Smooth muscle cell (in vitro differentiated cells): ENCODE data around the gene CBFB. TPM values are rescaled to one million over a fixed set of nuclear protein-coding genes. Genes with fewer than 3 reads are reported as not detected.

Source experiments
- DNase-seq: peaks from one replicate; lab custom pipeline; 2025; ENCODE audit not compliant: unreplicated experiment; lab: John Stamatoyannopoulos, UW
- H2AFZ ChIP-seq: fragments of 200-600 bp; sonication (generic); 2 replicates; pipeline ENCODE4 v1.6.0; 2016; ENCODE audit warnings: antibody characterized with exemption, low read depth, mild to moderate bottlenecking
- H3F3A ChIP-seq: fragments of 200-600 bp; sonication (generic); 2 replicates; pipeline ENCODE4 v1.6.0; 2017; ENCODE audit warnings: antibody characterized with exemption, low read depth
- H3K27ac ChIP-seq: fragments of 200-600 bp; sonication (generic); 2 replicates; pipeline ENCODE4 v1.5.1; 2016; ENCODE audit warnings: low read depth, mild to moderate bottlenecking
- H3K27me3 ChIP-seq: fragments of 200-600 bp; sonication (generic); 2 replicates; pipeline ENCODE4 v1.6.1; 2016; ENCODE audit warnings: low read depth, mild to moderate bottlenecking
- H3K36me3 ChIP-seq: fragments of 200-600 bp; sonication (generic); 2 replicates; pipeline ENCODE4 v1.5.1; 2016; ENCODE audit warnings: low read depth
- H3K4me1 ChIP-seq: fragments of 200-600 bp; sonication (generic); 2 replicates; pipeline ENCODE4 v1.5.1; 2016; ENCODE audit warnings: low read depth
- H3K4me2 ChIP-seq: fragments of 200-600 bp; sonication (generic); 2 replicates; pipeline ENCODE4 v1.6.0; 2016; ENCODE audit warnings: mild to moderate bottlenecking
- H3K4me3 ChIP-seq: fragments of 200-600 bp; sonication (generic); 2 replicates; pipeline ENCODE4 v1.5.1; 2016; ENCODE audit warnings: mild to moderate bottlenecking
- H3K79me2 ChIP-seq: fragments of 200-600 bp; sonication (generic); 2 replicates; pipeline ENCODE4 v1.6.0; 2016; ENCODE audit warnings: low read depth, mild to moderate bottlenecking
- H3K9ac ChIP-seq: fragments of 200-600 bp; sonication (generic); 2 replicates; pipeline ENCODE4 v1.6.0; 2016; ENCODE audit warnings: low read depth
- H3K9me3 ChIP-seq: fragments of 200-600 bp; sonication (generic); replicated peaks from 2 replicates; pipeline ENCODE4 v1.5.1; 2016; ENCODE audit warnings: low read depth
- H4K20me1 ChIP-seq: fragments of 200-600 bp; sonication (generic); 2 replicates; pipeline ENCODE4 v1.6.0; 2016; ENCODE audit warnings: low read depth
- CTCF ChIP-seq: fragments of 200-600 bp; sonication (generic); IDR thresholded peaks from 2 replicates; pipeline ENCODE4 v1.5.1; 2017; ENCODE audit warnings: borderline replicate concordance, mild to moderate bottlenecking, antibody characterized with exemption; ENCODE audit not compliant: insufficient read depth, poor library complexity, severe bottlenecking
- WGBS: methylation state at CpG from one replicate; pipeline ENCODE4 v1.1.7; 2016; ENCODE audit warnings: low lambda C conversion rate; 5-methylcytosine and 5-hydroxymethylcytosine counted together
- polyA plus RNA-seq: library from polyadenylated mRNA; unstranded; fragments of >200 nt; fragmentation: Nextera tagmentation; extraction: Ambion mirVana; gene quantifications from 2 replicates; pipeline ENCODE4 v1.2.1, GENCODE V29; 2016
- total RNA-seq: library from RNA; depleted of rRNA; stranded (reverse); fragments of >200 nt; gene quantifications from 2 replicates; pipeline ENCODE4 v1.2.3, GENCODE V29; 2014

The CBFB gene
- total and polyA plus RNA-seq, 2 experiments from 2014 or later, result 40.2 to 41.1 TPM

GRCh38 chr16:67052399-67052798 is 23.4 kb downstream of the CBFB start:
- no peaks in the 10 kb centered on the region for H3K9me3 ChIP-seq
- peaks cover 25% of the 10 kb centered on the region for H3F3A ChIP-seq
- no peaks in the 10 kb centered on the region for H3K27me3 ChIP-seq
- peaks cover 39% of the 10 kb centered on the region for H4K20me1 ChIP-seq
- no peaks in the 10 kb centered on the region for H3K36me3 ChIP-seq
- H3K4me3 ChIP-seq, result no peak overlapping the region
- no peak overlapping the region for H2AFZ ChIP-seq
- H3K9ac ChIP-seq, result no peak overlapping the region
- 96% methylated on average over 1 of the region's 1 CpG for WGBS
- H3K4me1 ChIP-seq, result peaks cover 4% of the 10 kb centered on the region
- peak overlapping the region; percentile 91 for H3K27ac ChIP-seq
- H3K4me2 ChIP-seq, result no peak overlapping the region
- TF ChIP-seq CTCF, result no peak
- peaks cover 59% of the 10 kb centered on the region for H3K79me2 ChIP-seq
- no peak for DNase-seq

GRCh38 chr16:67053767-67054334 is 24.9 kb downstream of the CBFB start:
- H3K9me3 ChIP-seq, result no peaks in the 10 kb centered on the region
- TF ChIP-seq CTCF, result no peak

GRCh38 chr16:67054901-67055300 is 26.0 kb downstream of the CBFB start:
- WGBS, result 69% methylated on average over 2 of the region's 2 CpGs
- Histone ChIP-seq H3K9ac (no peak overlapping the region), H3K9me3 (no peaks in the 10 kb centered on the region)

More at GRCh38 chr16:67053767-67054334, 24.9 kb downstream of the CBFB start:
- no peak overlapping the region for H3K4me2 ChIP-seq
- no peak overlapping the region for H2AFZ ChIP-seq
- H3K27me3 ChIP-seq, result no peaks in the 10 kb centered on the region
- H3K9ac ChIP-seq, result no peak overlapping the region
- H3K4me3 ChIP-seq, result no peak overlapping the region
- H4K20me1 ChIP-seq, result peaks cover 35% of the 10 kb centered on the region
- peaks cover 4% of the 10 kb centered on the region for H3K4me1 ChIP-seq
- peak overlapping the region; percentile 91 for H3K27ac ChIP-seq
- H3K36me3 ChIP-seq, result no peaks in the 10 kb centered on the region
- no peak for DNase-seq
- peaks cover 59% of the 10 kb centered on the region for H3K79me2 ChIP-seq
- peaks cover 34% of the 10 kb centered on the region for H3F3A ChIP-seq
- 93% methylated on average over 4 of the region's 4 CpGs for WGBS

More at GRCh38 chr16:67054901-67055300, 26.0 kb downstream of the CBFB start:
- peak overlapping the region; percentile 91 for H3K27ac ChIP-seq
- no peak overlapping the region for H3K4me3 ChIP-seq
- H3K4me1 ChIP-seq, result peaks cover 4% of the 10 kb centered on the region
- no peak for TF ChIP-seq CTCF
- no peaks in the 10 kb centered on the region for H3K27me3 ChIP-seq
- H3K79me2 ChIP-seq, result peaks cover 59% of the 10 kb centered on the region
- no peak overlapping the region for H2AFZ ChIP-seq
- H3K36me3 ChIP-seq, result no peaks in the 10 kb centered on the region
- no peak overlapping the region for H3K4me2 ChIP-seq
- DNase-seq, result no peak
- H4K20me1 ChIP-seq, result peaks cover 33% of the 10 kb centered on the region
- peaks cover 34% of the 10 kb centered on the region for H3F3A ChIP-seq
